Ovary (tissue), 9 donors: ENCODE results near the gene SEC22C. TPM values are rescaled to one million over a fixed set of nuclear protein-coding genes. Genes with fewer than 3 reads are reported as not detected.

Source experiments
- DNase-seq, 5 donors: peaks; one replicate each; pipeline ENCODE4 v3.0.0-alpha.2; 2019 to 2020
- H3K27ac ChIP-seq, 2 donors: fragments of 200-600 bp; one replicate each; pipeline versions ENCODE4 v1.5.1 to v1.8.0; 2019 to 2022
- H3K27me3 ChIP-seq: fragments of 200-600 bp; one replicate; pipeline ENCODE4 v1.8.0; 2022
- H3K36me3 ChIP-seq: fragments of 200-600 bp; sonication (generic); one replicate; pipeline ENCODE4 v1.5.1; 2019
- H3K4me1 ChIP-seq: one replicate; pipeline ENCODE4 v1.8.1; 2013; ENCODE audit warnings: mild to moderate bottlenecking, moderate library complexity; ENCODE audit not compliant: insufficient read depth
- H3K4me3 ChIP-seq: fragments of 200-600 bp; sonication (generic); one replicate; pipeline ENCODE4 v1.5.1; 2017
- H3K9me3 ChIP-seq, 2 donors: fragments of 200-600 bp in 1 of 2; sonication (generic) in 1 of 2; one replicate each; pipeline versions ENCODE4 v1.5.1 to v1.8.1; 2013 to 2019; ENCODE audit warnings: mild to moderate bottlenecking in 1 of 2, moderate library complexity in 1 of 2
- CTCF ChIP-seq, 3 donors: fragments of 450-650 bp in 2 of 3; fragments of 200-600 bp in 1 of 3; IDR thresholded peaks; one replicate each; pipeline versions ENCODE4 v1.5.1 to v1.8.0; 2016 to 2022; ENCODE audit warnings: antibody characterized with exemption in 3 of 3, mild to moderate bottlenecking in 1 of 3
- EP300 ChIP-seq: sonication (generic); formaldehyde crosslinking; IDR thresholded peaks from one replicate; pipeline ENCODE4 v1.6.1; 2017; ENCODE audit warnings: antibody characterized with exemption
- POLR2A ChIP-seq: fragments of 450-650 bp; IDR thresholded peaks from one replicate; pipeline ENCODE4 v1.6.1; 2017; ENCODE audit warnings: antibody characterized with exemption, mild to moderate bottlenecking, moderate library complexity
- WGBS, 3 donors: extraction: QIAGEN DNeasy Blood & Tissue Kit in 1 of 3; methylation state at CpG; one replicate each; pipeline versions ENCODE4 v1.1.5 to v1.1.7; 2013 to 2017; 5-methylcytosine and 5-hydroxymethylcytosine counted together
- intact Hi-C, 4 donors: fragments of 100-400 bp; cut with DNase I; formaldehyde crosslinking; loops; one replicate each; pipeline versions ENCODE4 v1.11.0 to v1.15.1; 2022 to 2023
- polyA plus RNA-seq, 2 donors: library from polyadenylated mRNA; stranded (reverse); fragments of 200-250 nt in 1 of 2; fragments of 350-450 nt in 1 of 2; fragmentation: Illumina TruSeq in 1 of 2; extraction: RNeasy Lipid Tissue Mini Kit (QIAGEN cat#74804) in 1 of 2; gene quantifications; one replicate each; pipeline ENCODE4 v1.2.3, GENCODE V29; 2013 to 2014
- total RNA-seq, 7 donors: library from RNA; depleted of rRNA in 2 of 7; stranded (reverse); fragments of >200 nt in 2 of 7; fragmentation: NEBNext Ultra II Directional in 3 of 7; extraction: Animal tissue kit (Norgen Biotek cat#: 25700) in 3 of 7; gene quantifications; one replicate each; pipeline versions ENCODE4 v1.1.0 to v1.2.4, GENCODE V29; 2016 to 2023
- donor health status: DM: no; HTN: no; CAD: no; lungs with moderate emphysema.
- donor health status: DM: no; HTN: no; CAD: no.
- donor health status: Bipolar disorder and iron deficiency.
- donor health status: DM: yes; HTN: yes; CAD: no.
- donor health status: DM: no; HTN: no; CAD: no.
- donor health status: DM: yes; HTN: yes; CAD: no.

SEC22C gene
- total and polyA plus RNA-seq, 9 donors, result 31.4 to 68.5 (median 46.0) TPM

GRCh38 chr3:42530073-42530472 is 51.7 kb downstream of the SEC22C start:
- Histone ChIP-seq H3K27me3 (no peaks in the 10 kb centered on the region), H3K27ac (no peak overlapping the region), H3K4me3 (no peak overlapping the region), H3K4me1 (no peaks in the 10 kb centered on the region), H3K9me3 (no peaks in the 10 kb centered on the region), H3K36me3 (no peaks in the 10 kb centered on the region)
- intact Hi-C loops, result no loop called here
- TF ChIP-seq CTCF (IDR thresholded peaks at IDR 0.05) (no peak), EP300 (no peak), POLR2A (no peak)
- no peak for DNase-seq

- 90 to 99% (median 95%) methylated on average over 2 of the region's 2 CpGs for WGBS, 3 donors
- Histone ChIP-seq H3K4me1 (no peaks in the 10 kb centered on the region), H3K27ac (no peak overlapping the region), H3K27me3 (no peaks in the 10 kb centered on the region), H3K9me3 (no peaks in the 10 kb centered on the region), H3K4me3 (no peak overlapping the region), H3K36me3 (no peaks in the 10 kb centered on the region)
- DNase-seq, result no peak
- intact Hi-C loops, result no loop called here
- TF ChIP-seq POLR2A (no peak), CTCF (IDR thresholded peaks at IDR 0.05) (no peak), EP300 (no peak)
Observed at GRCh38 chr3:42529468-42529867, 52.3 kb downstream of the SEC22C start.

GRCh38 chr3:42527368-42527917 is 54.3 kb downstream of the SEC22C start:
- Histone ChIP-seq H3K9me3 (no peaks in the 10 kb centered on the region), H3K4me1 (no peaks in the 10 kb centered on the region), H3K27me3 (no peaks in the 10 kb centered on the region), H3K27ac (no peak overlapping the region), H3K4me3 (no peak overlapping the region), H3K36me3 (no peaks in the 10 kb centered on the region)
- DNase-seq, result no peak
- WGBS, 3 donors, result 89 to 96% (median 94%) methylated on average over 11 of the region's 11 CpGs
- intact Hi-C loops, result no loop called here
- TF ChIP-seq EP300 (no peak), POLR2A (no peak), CTCF (IDR thresholded peaks at IDR 0.05) (no peak)

GRCh38 chr3:42526616-42527367 is 55.0 kb downstream of the SEC22C start:
- no peak for DNase-seq
- H3K4me1 ChIP-seq, result no peaks in the 10 kb centered on the region
- 76 to 81% (median 81%) methylated on average over 15 of the region's 15 CpGs for WGBS, 3 donors
- H3K27me3 ChIP-seq, result no peaks in the 10 kb centered on the region
- H3K36me3 ChIP-seq, result no peaks in the 10 kb centered on the region
- no peak for TF ChIP-seq CTCF (IDR thresholded peaks at IDR 0.05)
- no peak for TF ChIP-seq EP300
- no peak for TF ChIP-seq POLR2A
- no peaks in the 10 kb centered on the region for H3K9me3 ChIP-seq
- H3K4me3 ChIP-seq, result no peak overlapping the region
- H3K27ac ChIP-seq, result no peak overlapping the region
- intact Hi-C loops, result no loop called here
